ENCODE results near the gene CD4.

CD4 gene

GRCh38 chr12:6765634-6766581, 23.4 kb upstream of the CD4 start, which contains the start of gene PTMS:
PTMS (plus strand) TSS chr12:6766363; CDS start chr12:6766706, 343 bp downstream.
- DNase-seq, result peak; percentile 96

GRCh38 chr12:6766651-6767349, 22.5 kb upstream of the CD4 start:
- DNase-seq, result peak; percentile 67

DNA sequence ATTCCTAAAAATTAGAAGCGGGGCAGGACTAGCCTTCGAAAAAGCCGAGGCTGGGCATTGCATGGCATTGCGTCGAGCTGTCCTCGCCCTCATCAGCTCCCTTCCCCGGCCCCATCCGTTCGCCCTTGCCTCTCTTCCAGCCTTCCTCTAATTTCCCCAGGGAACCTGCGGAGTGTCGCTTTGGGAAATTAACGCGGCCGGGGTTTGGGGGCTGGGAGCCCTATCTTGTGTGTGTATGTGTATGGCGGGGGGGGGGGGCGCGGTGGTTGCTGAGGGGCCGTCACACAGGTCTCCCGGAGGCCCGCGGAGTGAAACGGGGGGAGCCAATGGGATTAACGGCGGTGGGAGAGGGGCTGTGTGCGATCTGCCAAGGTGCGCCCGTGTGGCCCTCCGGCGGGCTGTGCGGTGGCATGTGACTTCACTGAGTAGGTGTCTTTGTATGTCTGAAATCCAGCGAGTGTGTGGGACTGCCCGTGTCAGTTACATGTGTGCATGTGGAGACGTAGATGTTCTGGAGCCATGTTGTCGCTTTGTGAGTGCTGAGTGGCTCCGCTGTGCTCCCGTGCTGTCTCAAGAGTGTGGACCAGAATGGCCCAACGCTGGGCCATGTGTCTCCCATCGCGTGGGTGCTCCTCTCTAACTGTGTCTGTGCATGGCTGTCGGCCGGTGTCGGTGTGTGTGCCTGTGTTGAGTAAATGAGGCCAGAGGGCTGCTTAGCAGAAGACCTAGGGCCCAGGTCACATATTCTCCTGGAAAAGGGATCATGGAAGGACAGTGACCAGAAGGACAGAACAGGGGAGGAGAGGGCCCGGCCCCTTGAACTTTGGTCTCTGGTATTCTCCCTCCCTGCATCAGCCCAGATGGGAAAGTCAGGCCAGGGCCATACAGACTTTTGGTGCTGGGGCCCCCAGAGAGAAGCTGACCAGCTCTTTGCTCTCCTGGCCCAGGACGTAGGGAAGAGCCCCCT, 21.7 kb upstream of the CD4 start:
- no peak for DNase-seq

GRCh38 chr12:6768437-6768914, 20.9 kb upstream of the CD4 start:
- no peak for DNase-seq

DNA sequence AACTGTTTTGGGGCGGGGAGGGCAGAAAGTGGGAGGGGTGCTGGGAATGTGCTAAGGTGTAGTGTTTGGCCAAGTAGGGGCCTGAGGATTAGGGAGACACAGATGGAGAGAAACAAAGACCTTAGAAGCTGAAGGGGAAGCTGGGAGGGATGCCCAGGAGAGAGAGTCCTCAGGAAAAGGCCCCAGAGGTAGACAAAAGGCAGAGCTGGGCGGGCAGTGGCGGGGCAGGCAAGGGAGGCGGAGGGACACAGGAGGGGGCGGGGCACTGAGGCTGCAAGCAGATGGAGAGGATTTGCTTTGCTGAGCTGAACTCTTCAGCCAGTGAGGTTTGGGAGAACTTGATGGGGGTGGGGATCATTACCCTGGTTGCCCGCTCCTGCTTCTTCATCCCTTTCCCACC, 20.3 kb upstream of the CD4 start:
- DNase-seq, result peak; percentile 42

DNA sequence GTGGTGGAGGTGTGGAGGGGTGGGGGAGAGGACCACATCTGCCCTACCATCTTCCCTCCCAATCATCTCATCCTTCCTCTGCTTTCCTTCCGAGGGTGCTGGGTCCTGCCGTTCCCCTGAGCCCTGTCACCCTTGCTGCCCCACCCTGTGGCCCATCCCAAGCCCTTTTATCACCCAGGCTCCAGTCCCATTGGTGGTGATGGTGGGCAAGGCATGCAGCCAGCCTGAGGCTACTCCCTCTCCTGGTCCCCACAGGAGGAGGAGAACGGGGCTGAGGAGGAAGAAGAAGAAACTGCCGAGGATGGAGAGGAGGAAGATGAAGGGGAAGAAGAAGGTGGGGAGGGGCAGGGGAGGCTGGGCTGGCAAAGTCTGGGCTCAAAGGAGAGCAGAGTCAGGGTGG, 19.7 kb upstream of the CD4 start:
- DNase-seq, result no peak

- DNase-seq, result no peak
Observed at GRCh38 chr12:6770094-6770493, 19.2 kb upstream of the CD4 start.

DNA sequence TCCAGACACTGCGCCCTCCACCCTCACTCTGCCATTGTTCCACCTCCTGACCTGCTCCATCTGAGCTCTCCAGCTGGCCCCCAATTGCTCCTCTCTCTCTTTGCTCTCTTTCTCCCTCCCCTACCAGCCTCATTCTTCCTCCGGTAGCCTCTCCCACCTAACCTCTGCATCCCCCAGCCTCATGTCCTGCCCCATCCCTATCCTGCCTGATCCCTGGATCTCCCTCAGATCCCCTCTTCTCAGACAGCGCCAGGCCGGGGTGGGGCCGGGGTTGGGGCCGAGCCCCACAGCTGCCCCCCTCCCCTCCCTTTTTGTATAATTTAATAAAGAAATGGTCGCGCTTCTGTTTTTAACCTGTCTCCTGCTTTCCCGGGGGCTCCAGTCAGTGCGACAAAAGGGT, 18.7 kb upstream of the CD4 start:
- DNase-seq, result no peak

DNA sequence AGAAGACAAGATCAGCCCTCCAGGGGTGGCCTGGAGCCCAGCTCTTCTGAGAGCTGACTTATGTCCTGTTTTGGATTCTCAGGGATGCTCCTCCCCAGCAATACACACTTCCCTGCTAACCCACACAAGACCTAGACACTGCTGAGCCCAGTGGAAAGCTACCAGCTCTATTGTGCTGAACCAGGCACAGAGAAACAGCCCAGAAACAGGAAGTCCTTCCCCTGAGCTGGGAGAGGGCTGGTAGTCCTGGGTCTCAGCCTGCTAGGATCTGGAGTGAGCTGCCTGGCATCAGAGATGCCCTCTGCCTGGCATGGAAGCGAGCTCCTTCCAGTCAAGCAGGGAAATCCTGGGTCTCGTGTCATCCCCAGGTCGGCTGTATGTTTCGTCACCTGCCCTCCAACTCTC, 18.2 kb upstream of the CD4 start:
- DNase-seq, result no peak

DNA sequence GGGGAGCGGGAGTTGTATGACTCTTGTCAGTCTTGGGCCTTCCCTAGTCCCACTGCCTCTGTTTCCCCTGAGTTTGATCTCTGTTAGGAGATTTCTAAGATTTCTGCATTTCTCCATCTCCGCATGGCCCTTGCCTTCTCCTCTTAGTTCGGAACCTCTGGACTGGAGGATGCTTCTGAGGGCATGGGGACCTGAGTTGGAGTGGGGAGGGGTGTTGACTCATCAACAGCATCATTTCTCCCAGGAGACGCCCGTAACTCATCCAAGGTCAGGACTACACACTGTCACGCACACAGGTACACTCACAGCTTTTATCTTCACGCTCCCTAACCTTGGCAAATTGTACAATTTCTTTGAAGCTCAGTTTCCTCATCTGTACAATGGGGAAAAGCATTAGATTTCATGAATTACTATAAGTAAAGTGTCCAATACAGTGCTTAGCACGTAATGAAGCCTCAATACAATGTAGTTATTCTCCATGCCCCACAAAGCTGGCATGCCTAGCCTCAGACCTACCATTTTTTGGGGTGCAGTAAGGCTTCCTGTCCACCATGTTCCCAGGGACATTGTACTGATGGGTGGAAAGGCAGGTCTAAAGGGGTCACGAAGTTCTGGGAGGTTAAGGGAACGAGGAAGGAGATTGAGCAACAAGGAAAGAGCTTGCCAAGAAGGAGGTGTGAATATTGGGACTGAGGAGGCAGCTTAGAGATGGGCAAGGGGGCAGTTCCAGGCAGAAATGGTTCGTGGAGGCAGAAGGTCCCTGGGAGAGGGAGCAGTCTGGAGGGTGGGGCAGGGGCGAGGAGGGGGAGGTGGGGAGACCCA, 17.6 kb upstream of the CD4 start:
- DNase-seq, result no peak

DNA sequence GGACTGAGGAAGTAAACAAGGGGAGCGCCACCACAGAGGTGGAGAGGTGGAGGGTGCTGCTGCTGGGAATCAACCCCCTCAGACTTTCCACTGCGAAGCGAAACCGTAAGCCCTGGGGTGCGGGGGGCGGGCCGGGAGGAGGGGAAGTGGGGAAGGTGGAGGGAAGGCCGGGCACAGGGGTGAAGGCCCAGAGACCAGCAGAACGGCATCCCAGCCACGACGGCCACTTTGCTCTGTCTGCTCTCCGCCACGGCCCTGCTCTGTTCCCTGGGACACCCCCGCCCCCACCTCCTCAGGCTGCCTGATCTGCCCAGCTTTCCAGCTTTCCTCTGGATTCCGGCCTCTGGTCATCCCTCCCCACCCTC, 17.0 kb upstream of the CD4 start, which contains the start of gene LAG3:
TSS of gene LAG3 (plus strand) at position 190 of the 365 bp plus-strand sequence. CDS start 333 bp downstream, outside the sequence.
- DNase-seq, result no peak

- DNase-seq, result no peak
Observed at GRCh38 chr12:6772726-6773589, 16.4 kb upstream of the CD4 start.

DNA sequence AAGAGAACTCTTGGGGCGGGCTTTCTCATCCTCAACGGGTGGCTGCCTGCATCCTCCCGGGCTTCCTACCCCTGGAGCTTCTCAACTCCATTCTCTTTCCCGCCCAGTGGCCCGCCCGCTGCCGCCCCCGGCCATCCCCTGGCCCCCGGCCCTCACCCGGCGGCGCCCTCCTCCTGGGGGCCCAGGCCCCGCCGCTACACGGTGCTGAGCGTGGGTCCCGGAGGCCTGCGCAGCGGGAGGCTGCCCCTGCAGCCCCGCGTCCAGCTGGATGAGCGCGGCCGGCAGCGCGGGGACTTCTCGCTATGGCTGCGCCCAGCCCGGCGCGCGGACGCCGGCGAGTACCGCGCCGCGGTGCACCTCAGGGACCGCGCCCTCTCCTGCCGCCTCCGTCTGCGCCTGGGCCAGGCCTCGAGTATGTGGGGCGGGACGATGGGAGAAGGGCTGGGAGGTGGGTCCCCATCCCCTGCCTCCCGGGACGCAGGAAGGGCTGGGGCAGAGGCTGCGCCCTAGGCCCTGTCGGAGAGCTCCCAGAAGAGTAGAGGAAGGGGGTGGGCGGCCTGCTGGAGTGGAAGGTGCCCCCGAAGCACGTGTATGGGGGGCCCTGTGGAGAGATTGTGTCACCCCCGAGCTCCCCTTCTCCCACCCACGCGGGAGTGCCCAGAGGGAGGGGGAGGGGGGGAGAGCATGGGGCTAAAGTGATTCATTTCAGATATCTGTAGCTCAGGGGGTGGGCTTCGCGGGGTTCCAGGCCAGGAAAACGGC, 15.6 kb upstream of the CD4 start:
- DNase-seq, result no peak

GRCh38 chr12:6774499-6775062, 14.7 kb upstream of the CD4 start:
- no peak for DNase-seq

DNA sequence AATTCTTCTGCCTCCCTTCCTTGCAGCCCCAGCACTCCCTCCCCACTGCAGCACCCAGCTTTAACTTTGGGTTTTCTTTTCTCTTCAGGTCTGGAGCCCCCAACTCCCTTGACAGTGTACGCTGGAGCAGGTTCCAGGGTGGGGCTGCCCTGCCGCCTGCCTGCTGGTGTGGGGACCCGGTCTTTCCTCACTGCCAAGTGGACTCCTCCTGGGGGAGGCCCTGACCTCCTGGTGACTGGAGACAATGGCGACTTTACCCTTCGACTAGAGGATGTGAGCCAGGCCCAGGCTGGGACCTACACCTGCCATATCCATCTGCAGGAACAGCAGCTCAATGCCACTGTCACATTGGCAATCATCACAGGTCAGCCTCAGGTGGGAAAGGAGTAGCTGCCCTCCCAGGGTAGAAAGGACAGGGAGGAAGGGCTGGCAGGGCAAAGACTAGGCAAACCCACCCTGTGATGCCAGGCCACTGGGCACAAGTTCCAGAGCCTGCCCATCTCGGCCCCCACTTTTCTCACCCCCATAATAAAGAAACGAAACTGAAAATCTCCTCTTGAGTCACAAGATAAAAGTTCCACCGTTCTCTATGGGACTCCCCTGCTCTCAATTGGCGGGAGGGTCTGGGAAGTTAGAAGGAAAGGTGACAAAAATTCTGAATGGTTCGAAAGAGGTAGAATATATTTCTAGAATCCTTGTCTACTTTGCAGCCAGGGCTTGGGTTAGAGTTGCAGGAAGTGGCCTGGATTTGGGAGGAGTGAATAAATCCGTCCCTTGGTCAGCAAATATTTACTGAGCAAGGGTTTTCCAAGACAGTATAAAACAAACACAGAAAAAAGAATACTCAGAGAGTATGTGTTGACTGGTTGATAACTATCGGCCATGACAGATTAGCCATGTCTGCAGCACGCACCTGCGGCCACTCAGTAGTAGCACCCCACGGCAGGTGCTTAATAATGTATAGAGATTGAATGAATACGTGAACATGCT, 13.8 kb upstream of the CD4 start:
- DNase-seq, result no peak

DNA sequence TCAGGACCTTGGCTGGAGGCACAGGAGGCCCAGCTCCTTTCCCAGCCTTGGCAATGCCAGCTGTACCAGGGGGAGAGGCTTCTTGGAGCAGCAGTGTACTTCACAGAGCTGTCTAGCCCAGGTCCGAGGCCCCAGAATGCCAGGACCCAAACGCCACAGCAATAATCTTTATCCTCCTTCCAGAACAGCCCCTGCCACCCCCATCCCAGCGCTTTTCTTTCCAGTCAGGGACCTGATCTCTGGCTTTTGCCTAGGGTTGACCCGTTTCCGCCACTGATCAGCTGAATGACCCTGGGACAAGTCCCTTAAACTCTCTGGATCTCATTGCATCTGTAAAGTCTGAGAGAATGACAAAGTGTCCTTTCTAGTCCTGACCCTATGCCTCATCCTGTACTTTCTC, 11.9 kb upstream of the CD4 start:
- no peak for DNase-seq

- DNase-seq, result no peak
Observed at GRCh38 chr12:6778217-6778573, 11.1 kb upstream of the CD4 start.

All from fibroblast of skin of right biceps (primary cell).